D341Med (cell line): ENCODE results near the gene SERTAD1.
A peak's percentile ranks its signal among the peaks of the same experiment; 100 is the strongest.
"Not testable (repeated sequence)": the region's sequence is repeated elsewhere in the genome, so short reads cannot be mapped to it uniquely, and the experiment has no call there.

Experiments
- DNase-seq: peaks from one replicate; pipeline ENCODE4 v3.0.0; 2012; ENCODE audit warnings: low spot score

Gene SERTAD1

DNA sequence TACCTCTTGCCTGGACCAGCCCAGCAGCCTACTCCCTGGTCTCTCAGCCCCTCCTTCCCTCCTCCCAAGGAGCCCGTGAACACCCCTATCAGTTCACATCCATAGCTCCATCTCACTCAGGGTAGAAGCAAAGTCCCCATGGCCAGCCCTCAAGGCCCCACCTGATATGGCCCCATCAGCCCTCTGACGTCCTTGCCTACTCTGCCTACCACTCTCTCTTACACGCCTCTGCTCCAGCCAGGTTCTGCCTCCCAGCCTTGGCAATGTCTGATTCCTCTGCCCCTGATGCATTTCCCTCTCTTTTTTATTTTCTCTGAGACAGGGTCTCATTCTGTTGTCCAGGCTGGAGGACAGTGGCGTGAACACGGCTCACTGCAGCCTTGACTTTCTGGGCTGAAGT is 26.2 kb upstream of the SERTAD1 start:
- no peak for DNase-seq

GRCh38 chr19:40450664-40451063 is 24.9 kb upstream of the SERTAD1 start:
- DNase-seq: no peak

DNA sequence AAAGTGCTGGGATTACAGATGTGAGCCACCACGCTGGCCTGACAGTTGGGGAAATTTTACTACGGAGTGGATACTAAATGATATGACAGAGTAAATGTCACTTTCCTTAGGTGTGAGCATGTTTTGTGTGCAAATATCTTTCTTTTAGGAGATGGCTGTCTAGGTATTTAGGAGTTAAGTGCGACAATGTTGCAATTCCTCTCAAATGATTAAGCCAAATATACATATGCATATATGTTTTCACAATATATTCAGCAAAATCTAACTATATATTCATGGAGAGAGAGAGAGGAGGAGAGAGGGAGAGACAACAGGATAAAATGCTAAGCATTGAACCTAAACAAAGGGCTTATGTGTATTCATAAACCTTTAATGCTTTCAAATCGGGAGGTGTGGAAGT is 23.7 kb upstream of the SERTAD1 start:
- no peak for DNase-seq

- no peak for DNase-seq
Measured at GRCh38 chr19:40446263-40446784, 20.5 kb upstream of the SERTAD1 start.

GRCh38 chr19:40445780-40446262 is 20.0 kb upstream of the SERTAD1 start:
- DNase-seq: no peak

- no peak for DNase-seq
Measured at GRCh38 chr19:40444825-40445312, 19.1 kb upstream of the SERTAD1 start.

DNA sequence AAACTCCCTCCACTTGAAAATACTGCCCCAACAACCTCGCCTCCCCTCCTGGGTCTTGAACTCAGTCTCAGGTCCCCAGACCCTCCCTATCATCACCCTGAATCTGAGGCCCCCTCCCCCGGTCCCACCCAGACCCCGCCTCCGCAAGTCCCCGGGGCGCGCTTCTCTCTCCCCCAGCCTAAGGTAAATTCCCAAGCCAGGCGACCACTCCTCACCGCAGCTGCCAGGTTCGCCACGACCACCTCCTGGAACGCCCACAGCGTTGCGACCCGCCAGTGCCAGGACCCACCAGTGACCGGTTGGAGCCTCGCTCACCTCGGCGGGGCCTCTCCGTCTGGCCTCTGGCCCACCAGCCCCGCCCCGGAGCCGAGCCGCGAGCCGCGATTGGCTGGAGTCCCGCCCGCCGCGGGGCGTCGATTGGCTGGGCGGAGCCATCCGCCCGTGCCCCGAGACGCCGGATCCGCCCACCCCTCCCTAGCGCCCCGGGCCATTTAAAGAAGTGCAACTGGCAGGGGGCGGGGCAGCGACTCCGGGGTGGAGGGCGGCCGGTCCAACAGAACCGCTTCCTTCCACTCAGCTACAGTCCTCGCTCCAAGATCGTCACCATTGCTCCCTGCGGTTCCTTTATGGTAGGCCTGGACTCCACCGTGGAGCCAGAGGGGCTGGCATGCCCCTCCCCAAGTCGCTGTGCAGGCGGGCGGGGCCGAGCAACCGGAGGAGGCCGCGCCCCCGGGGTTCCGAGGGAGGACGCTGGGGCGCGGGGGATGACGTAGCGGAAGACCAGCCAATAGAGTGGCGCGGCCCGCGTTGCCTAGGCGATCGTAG is 18.4 kb upstream of the SERTAD1 start, which contains the start of gene SERTAD3:
SERTAD3 (minus strand) TSS at position 336 of the 825 bp plus-strand sequence. CDS start 2,255 bp downstream, outside the sequence.
- peak; percentile 97 for DNase-seq

- DNase-seq: peak; percentile 97
Measured at GRCh38 chr19:40443131-40443999, 17.6 kb upstream of the SERTAD1 start.

- DNase-seq: no peak
Measured at GRCh38 chr19:40442328-40443130, 16.7 kb upstream of the SERTAD1 start.

- DNase-seq: no peak
Measured at GRCh38 chr19:40441719-40442253, 16.0 kb upstream of the SERTAD1 start.

- no peak for DNase-seq
Measured at GRCh38 chr19:40438284-40438683, 12.5 kb upstream of the SERTAD1 start.

- DNase-seq: peak; percentile 87
Measured at GRCh38 chr19:40433391-40434216, 7.8 kb upstream of the SERTAD1 start.

- DNase-seq: not testable (repeated sequence)
Measured at GRCh38 chr19:40432760-40433159, 7.0 kb upstream of the SERTAD1 start.

GRCh38 chr19:40431698-40432097 is 5.9 kb upstream of the SERTAD1 start:
- DNase-seq: no peak

DNA sequence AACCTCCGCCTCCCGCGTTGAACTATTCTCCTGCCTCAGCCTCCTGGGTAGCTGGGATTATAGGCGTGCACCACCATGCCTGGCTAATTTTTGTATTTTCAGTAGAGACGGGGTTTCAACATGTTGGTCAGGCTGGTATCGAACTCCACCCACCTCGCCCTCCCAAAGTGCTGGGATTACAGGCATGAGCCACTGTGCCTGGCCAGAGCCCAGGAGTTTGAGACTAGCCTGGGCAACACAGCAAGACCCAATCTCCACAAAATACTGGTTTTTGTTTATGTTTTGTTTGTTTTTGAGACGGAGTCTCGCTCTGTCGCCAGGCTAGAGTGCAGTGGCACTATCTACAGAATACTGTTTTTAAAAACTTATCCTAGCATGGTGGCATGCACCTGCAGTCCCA is 4.5 kb upstream of the SERTAD1 start:
- DNase-seq: not testable (repeated sequence)

- DNase-seq: not testable (repeated sequence)
Measured at GRCh38 chr19:40428197-40428596, 2.4 kb upstream of the SERTAD1 start.

GRCh38 chr19:40424637-40425449 is 949 bp downstream of the SERTAD1 start:
- no peak for DNase-seq

- no peak for DNase-seq
Measured at GRCh38 chr19:40423938-40424337, 1.9 kb downstream of the SERTAD1 start.
